WTC11 (cell line): ENCODE data around the gene NT5DC1. TPM values are rescaled to one million over a fixed set of nuclear protein-coding genes. Genes with fewer than 3 reads are reported as not detected.

ENCODE experiments used
- ATAC-seq: fragments of 200-7000 bp; cut with Tn5 transposase; 2 replicates; pipeline ENCODE4 v1.10.0; 2021; ENCODE audit warnings: mild to moderate bottlenecking, moderate library complexity
- CTCF ChIA-PET: fragments of 300-600 bp; sonication (Branson Sonifier 250); formaldehyde crosslinking; loops from one replicate; lab custom pipeline; 2021; ENCODE audit warnings: antibody characterized with exemption; lab: Charles Lee
- POLR2A ChIA-PET: fragments of 350-600 bp; sonication (Branson Sonifier 250); formaldehyde crosslinking; loops from one replicate; lab custom pipeline; 2021; ENCODE audit warnings: antibody characterized with exemption; lab: Charles Lee
- DNase-seq: peaks from one replicate; pipeline ENCODE4 v3.0.0; 2021; ENCODE audit warnings: low spot score
- H3K27ac Mint-ChIP-seq: 2 replicates; pipeline ENCODE4 v1.8.0; 2021; ENCODE audit warnings: mixed read lengths
- H3K27me3 Mint-ChIP-seq: 2 replicates; pipeline ENCODE4 v1.8.0; 2021; ENCODE audit warnings: low read depth, mild to moderate bottlenecking, moderate library complexity, mixed read lengths
- H3K36me3 Mint-ChIP-seq: 2 replicates; pipeline ENCODE4 v1.8.0; 2021; ENCODE audit warnings: mixed read lengths
- H3K4me1 Mint-ChIP-seq: 2 replicates; pipeline ENCODE4 v1.8.0; 2022; ENCODE audit warnings: mixed read lengths
- H3K4me3 Mint-ChIP-seq: 2 replicates; pipeline ENCODE4 v1.8.0; 2021; ENCODE audit warnings: mild to moderate bottlenecking, moderate library complexity, mixed read lengths
- H3K9me3 Mint-ChIP-seq: 2 replicates; pipeline ENCODE4 v1.8.0; 2021; ENCODE audit warnings: mixed read lengths
- E2F1 ChIP-seq: sonication (generic); formaldehyde crosslinking; IDR thresholded peaks from 2 replicates; pipeline ENCODE4 v1.8.0; 2022; ENCODE audit warnings: mild to moderate bottlenecking, missing genetic modification reagents
- E2F4 ChIP-seq: sonication (generic); formaldehyde crosslinking; IDR thresholded peaks from 2 replicates; pipeline ENCODE4 v1.8.1; 2022; ENCODE audit warnings: low read depth, mild to moderate bottlenecking, moderate library complexity, missing genetic modification reagents, borderline replicate concordance
- EMX1 ChIP-seq: fragments of 250-450 bp; sonication (Bioruptor Pico); IDR thresholded peaks from 2 replicates; pipeline ENCODE4 v1.8.0; 2021; ENCODE audit warnings: mild to moderate bottlenecking
- ETV6 ChIP-seq: sonication (generic); formaldehyde crosslinking; IDR thresholded peaks from 2 replicates; pipeline ENCODE4 v1.8.1; 2022; ENCODE audit warnings: mild to moderate bottlenecking, missing genetic modification reagents
- FOXP1 ChIP-seq: sonication (generic); formaldehyde crosslinking; IDR thresholded peaks from 2 replicates; pipeline ENCODE4 v1.8.0; 2022; ENCODE audit warnings: missing genetic modification reagents, mild to moderate bottlenecking, moderate library complexity, borderline replicate concordance
- GTF2I ChIP-seq: fragments of 250-450 bp; sonication (Bioruptor Pico); conservative IDR thresholded peaks from 2 replicates; pipeline ENCODE4 v1.4.0; 2021; ENCODE audit warnings: mild to moderate bottlenecking
- NR1H2 ChIP-seq: sonication (generic); formaldehyde crosslinking; IDR thresholded peaks from 2 replicates; pipeline ENCODE4 v1.9.0; 2021; ENCODE audit warnings: mild to moderate bottlenecking, moderate library complexity, missing genetic modification reagents
- TEAD1 ChIP-seq: sonication (generic); formaldehyde crosslinking; IDR thresholded peaks from 2 replicates; pipeline ENCODE4 v1.8.0; 2022; ENCODE audit warnings: mild to moderate bottlenecking, missing genetic modification reagents
- ZNF423 ChIP-seq: fragments of 250-450 bp; sonication (Bioruptor Pico); IDR thresholded peaks from 2 replicates; pipeline ENCODE4 v2.1.2; 2022; ENCODE audit warnings: mild to moderate bottlenecking, moderate library complexity
- ZNF671 ChIP-seq: fragments of 250-450 bp; sonication (Bioruptor Pico); IDR thresholded peaks from 2 replicates; pipeline ENCODE4 v1.8.0; 2021; ENCODE audit warnings: mild to moderate bottlenecking
- ZSCAN18 ChIP-seq: fragments of 250-450 bp; sonication (Bioruptor Pico); IDR thresholded peaks from 2 replicates; pipeline ENCODE4 v2.1.2; 2022; ENCODE audit warnings: mild to moderate bottlenecking, moderate library complexity
- total RNA-seq: library from RNA; stranded (reverse); gene quantifications from 3 replicates; pipeline ENCODE4 v1.2.3, GENCODE V29; 2021
- TF ChIP-seq, protein P1 (sequence below): sonication (generic); formaldehyde crosslinking; IDR thresholded peaks from 2 replicates; pipeline ENCODE4 v1.8.1; 2023; ENCODE audit warnings: mild to moderate bottlenecking, moderate library complexity, missing genetic modification reagents
- TF ChIP-seq, protein P2 (sequence below): sonication (generic); formaldehyde crosslinking; IDR thresholded peaks from 2 replicates; pipeline ENCODE4 v1.8.0; 2022; ENCODE audit warnings: mild to moderate bottlenecking, missing genetic modification reagents
- TF ChIP-seq, protein P3 (sequence below): sonication (generic); formaldehyde crosslinking; IDR thresholded peaks from 2 replicates; pipeline ENCODE4 v1.8.1; 2023; ENCODE audit warnings: mild to moderate bottlenecking, missing genetic modification reagents, borderline replicate concordance

The NT5DC1 gene
- total RNA-seq, 1 experiment from 2014 or later: 67.9 TPM

- TF ChIP-seq ZSCAN18 (CRISPR knock-in tag) (no peak), E2F1 (CRISPR knock-in tag) (no peak), GTF2I (no peak)
- TF ChIP-seq, protein P1, sequence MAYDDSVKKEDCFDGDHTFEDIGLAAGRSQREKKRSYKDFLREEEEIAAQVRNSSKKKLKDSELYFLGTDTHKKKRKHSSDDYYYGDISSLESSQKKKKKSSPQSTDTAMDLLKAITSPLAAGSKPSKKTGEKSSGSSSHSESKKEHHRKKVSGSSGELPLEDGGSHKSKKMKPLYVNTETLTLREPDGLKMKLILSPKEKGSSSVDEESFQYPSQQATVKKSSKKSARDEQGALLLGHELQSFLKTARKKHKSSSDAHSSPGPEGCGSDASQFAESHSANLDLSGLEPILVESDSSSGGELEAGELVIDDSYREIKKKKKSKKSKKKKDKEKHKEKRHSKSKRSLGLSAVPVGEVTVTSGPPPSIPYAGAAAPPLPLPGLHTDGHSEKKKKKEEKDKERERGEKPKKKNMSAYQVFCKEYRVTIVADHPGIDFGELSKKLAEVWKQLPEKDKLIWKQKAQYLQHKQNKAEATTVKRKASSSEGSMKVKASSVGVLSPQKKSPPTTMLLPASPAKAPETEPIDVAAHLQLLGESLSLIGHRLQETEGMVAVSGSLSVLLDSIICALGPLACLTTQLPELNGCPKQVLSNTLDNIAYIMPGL (CRISPR knock-in tag): no peak
- TF ChIP-seq, protein P2, sequence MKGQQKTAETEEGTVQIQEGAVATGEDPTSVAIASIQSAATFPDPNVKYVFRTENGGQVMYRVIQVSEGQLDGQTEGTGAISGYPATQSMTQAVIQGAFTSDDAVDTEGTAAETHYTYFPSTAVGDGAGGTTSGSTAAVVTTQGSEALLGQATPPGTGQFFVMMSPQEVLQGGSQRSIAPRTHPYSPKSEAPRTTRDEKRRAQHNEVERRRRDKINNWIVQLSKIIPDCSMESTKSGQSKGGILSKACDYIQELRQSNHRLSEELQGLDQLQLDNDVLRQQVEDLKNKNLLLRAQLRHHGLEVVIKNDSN (CRISPR knock-in tag): no peak
Measured at GRCh38 chr6:116206231-116206903, 105.7 kb downstream of the NT5DC1 start (continued).

DNA sequence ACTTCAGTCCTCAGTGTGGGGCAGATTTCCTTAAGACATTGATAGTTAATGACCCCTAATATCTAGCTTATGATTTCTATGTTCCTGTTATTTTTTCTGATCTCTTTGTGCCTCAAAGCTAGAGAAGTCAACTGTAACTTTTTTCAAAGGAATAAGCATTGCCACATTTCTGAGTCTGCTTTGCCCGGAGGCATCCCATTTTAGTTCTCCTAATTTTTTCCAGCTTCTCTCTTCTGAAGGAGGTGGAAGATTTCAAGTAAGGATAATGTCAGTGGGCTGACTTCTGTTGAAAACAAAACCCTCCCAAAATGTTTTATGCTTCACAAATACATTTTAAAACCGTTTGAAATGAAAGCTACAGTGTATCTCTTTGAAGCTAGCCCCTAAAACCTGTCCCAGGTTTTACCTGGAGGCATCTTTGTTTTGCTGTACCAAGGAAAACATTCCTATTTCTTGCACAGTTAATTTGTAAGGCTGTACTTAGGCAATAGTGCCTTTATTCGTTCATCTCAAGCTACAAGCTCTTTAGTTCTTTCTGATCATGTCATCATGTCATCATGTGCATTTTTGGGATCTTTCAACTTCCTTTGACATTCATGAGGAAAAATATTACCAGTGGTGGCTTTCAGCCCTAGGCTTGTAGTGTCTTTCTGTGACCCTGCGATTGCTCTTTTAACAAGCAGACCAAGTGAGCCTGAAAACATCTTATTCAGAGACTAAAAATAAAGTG is 107.6 kb downstream of the NT5DC1 start:
- Mint-ChIP-seq H3K27me3 (no peaks in the 10 kb centered on the region), H3K36me3 (no peaks in the 10 kb centered on the region), H3K9me3 (no peaks in the 10 kb centered on the region), H3K27ac (no peak overlapping the region), H3K4me1 (peaks cover 3% of the 10 kb centered on the region; the same call in 1 of the 2 replicates), H3K4me3 (no peak overlapping the region)
- DNase-seq (no peak), ATAC-seq (no peak)
- ChIA-PET POLR2A (no interaction called here), CTCF (interaction anchor here (2.5 kb wide), 1 partner anchor 10 kb away, joined by 11 read pairs; no protein-coding TSS in a partner anchor)
- TF ChIP-seq NR1H2 (CRISPR knock-in tag): no peak
- TF ChIP-seq GTF2I: no peak
- no peak for TF ChIP-seq E2F4 (CRISPR knock-in tag)
- no peak for TF ChIP-seq ZNF671
- TF ChIP-seq EMX1 (CRISPR knock-in tag): no peak
- TF ChIP-seq E2F1 (CRISPR knock-in tag): no peak
- no peak for TF ChIP-seq FOXP1 (CRISPR knock-in tag)
- no peak for TF ChIP-seq ETV6
- TF ChIP-seq TEAD1 (CRISPR knock-in tag): no peak

DNA sequence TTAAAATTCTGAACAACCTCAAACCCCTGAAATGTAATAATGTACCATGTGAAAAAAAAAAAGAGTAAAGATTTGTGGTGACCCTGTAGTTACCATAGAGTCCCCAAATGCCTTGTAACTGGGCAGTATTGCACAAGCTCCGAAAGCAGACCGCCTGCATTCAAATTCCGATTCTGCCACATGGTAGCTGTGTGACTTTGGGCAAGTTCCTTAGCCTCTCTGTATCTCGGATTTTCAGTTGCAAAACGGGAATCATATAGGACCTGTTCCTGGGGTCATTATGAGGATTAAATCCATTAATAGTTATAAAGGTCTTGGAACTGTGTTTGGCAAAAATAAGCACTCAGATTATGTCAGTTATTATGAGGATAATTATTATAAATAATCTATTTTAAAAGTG is 109.7 kb downstream of the NT5DC1 start:
- Mint-ChIP-seq H3K27me3 (no peaks in the 10 kb centered on the region), H3K4me3 (no peak overlapping the region), H3K27ac (no peak overlapping the region), H3K4me1 (peaks cover 3% of the 10 kb centered on the region; the same call in 1 of the 2 replicates), H3K36me3 (no peaks in the 10 kb centered on the region), H3K9me3 (no peaks in the 10 kb centered on the region)
- DNase-seq (no peak), ATAC-seq (no peak)
- TF ChIP-seq NR1H2 (CRISPR knock-in tag): no peak
- TF ChIP-seq ZNF423 (CRISPR knock-in tag): no peak
- TF ChIP-seq, protein P3, sequence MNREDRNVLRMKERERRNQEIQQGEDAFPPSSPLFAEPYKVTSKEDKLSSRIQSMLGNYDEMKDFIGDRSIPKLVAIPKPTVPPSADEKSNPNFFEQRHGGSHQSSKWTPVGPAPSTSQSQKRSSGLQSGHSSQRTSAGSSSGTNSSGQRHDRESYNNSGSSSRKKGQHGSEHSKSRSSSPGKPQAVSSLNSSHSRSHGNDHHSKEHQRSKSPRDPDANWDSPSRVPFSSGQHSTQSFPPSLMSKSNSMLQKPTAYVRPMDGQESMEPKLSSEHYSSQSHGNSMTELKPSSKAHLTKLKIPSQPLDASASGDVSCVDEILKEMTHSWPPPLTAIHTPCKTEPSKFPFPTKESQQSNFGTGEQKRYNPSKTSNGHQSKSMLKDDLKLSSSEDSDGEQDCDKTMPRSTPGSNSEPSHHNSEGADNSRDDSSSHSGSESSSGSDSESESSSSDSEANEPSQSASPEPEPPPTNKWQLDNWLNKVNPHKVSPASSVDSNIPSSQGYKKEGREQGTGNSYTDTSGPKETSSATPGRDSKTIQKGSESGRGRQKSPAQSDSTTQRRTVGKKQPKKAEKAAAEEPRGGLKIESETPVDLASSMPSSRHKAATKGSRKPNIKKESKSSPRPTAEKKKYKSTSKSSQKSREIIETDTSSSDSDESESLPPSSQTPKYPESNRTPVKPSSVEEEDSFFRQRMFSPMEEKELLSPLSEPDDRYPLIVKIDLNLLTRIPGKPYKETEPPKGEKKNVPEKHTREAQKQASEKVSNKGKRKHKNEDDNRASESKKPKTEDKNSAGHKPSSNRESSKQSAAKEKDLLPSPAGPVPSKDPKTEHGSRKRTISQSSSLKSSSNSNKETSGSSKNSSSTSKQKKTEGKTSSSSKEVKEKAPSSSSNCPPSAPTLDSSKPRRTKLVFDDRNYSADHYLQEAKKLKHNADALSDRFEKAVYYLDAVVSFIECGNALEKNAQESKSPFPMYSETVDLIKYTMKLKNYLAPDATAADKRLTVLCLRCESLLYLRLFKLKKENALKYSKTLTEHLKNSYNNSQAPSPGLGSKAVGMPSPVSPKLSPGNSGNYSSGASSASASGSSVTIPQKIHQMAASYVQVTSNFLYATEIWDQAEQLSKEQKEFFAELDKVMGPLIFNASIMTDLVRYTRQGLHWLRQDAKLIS (CRISPR knock-in tag): no peak
- TF ChIP-seq, protein P1 (CRISPR knock-in tag): no peak
- POLR2A ChIA-PET: no interaction called here
- CTCF ChIA-PET: interaction anchor here (1.3 to 2.5 kb wide), 3 partner anchors 7 to 323 kb away, joined by 3 to 11 read pairs (median 4); no protein-coding TSS in a partner anchor
